Measurements from ENCODE around the gene MMP14.

- TF ChIP-seq CTCF (IDR thresholded peaks at IDR 0.05 in 2 of 3, conservative IDR thresholded peaks at IDR 0.05 in 1 of 3; ENCODE audit: borderline replicate concordance in 1 of 3, insufficient read depth in 1 of 3, low read depth in 2 of 3, low read length in 2 of 3) (no peak), POLR2AphosphoS5 (IDR thresholded peaks at IDR 0.05; ENCODE audit: low read depth, low read length) (no peak), CEBPB (IDR thresholded peaks at IDR 0.05; ENCODE audit: low read depth) (no peak), RAD21 (IDR thresholded peaks at IDR 0.05; ENCODE audit: low read depth) (no peak), EZH2 (IDR thresholded peaks at IDR 0.05) (no peak), POLR2A (IDR thresholded peaks at IDR 0.05; ENCODE audit: borderline replicate concordance, extremely low read depth, insufficient read depth, insufficient read length) (no peak), SRF (IDR thresholded peaks at IDR 0.05; ENCODE audit: low read depth) (no peak)
Observed at GRCh38 chr14:22884076-22884737, 47.8 kb downstream of the MMP14 start.
